GM21423 (cell line): ENCODE results near the gene RNF166.

ENCODE experiments used
- ATAC-seq: cut with Tn5 transposase; IDR thresholded peaks from one replicate; pipeline ENCODE4 v1.9.1; 2021; ENCODE audit warnings: mild to moderate bottlenecking, moderate library complexity; ENCODE audit not compliant: unreplicated experiment

The RNF166 gene

GRCh38 chr16:88694221-88695087 is 11.8 kb downstream of the RNF166 start:
- ATAC-seq = no peak

GRCh38 chr16:88693420-88694177 is 12.6 kb downstream of the RNF166 start:
- no peak for ATAC-seq

- ATAC-seq = no peak
These were observed 13.3 kb downstream of the RNF166 start for GRCh38 chr16:88692861-88693260.

GRCh38 chr16:88691924-88692560 is 14.2 kb downstream of the RNF166 start:
- no peak for ATAC-seq

GRCh38 chr16:88691129-88691813 is 14.9 kb downstream of the RNF166 start:
- ATAC-seq = no peak

GRCh38 chr16:88690341-88691128 is 15.7 kb downstream of the RNF166 start:
- no peak for ATAC-seq

- ATAC-seq = no peak
These were observed 18.0 kb downstream of the RNF166 start for GRCh38 chr16:88688013-88688778.

- ATAC-seq = no peak
These were observed 18.6 kb downstream of the RNF166 start for GRCh38 chr16:88687676-88688012.

GRCh38 chr16:88687254-88687576 is 19.0 kb downstream of the RNF166 start:
- ATAC-seq = no peak

GRCh38 chr16:88686439-88687253 is 19.6 kb downstream of the RNF166 start, which contains the start of gene SNAI3:
Gene SNAI3 (minus strand): TSS chr16:88686507. CDS start chr16:88686406, 101 bp downstream.
- ATAC-seq = peak; percentile 61

GRCh38 chr16:88686062-88686438 is 20.2 kb downstream of the RNF166 start:
- peak; percentile 8 for ATAC-seq

GRCh38 chr16:88685156-88686061 is 20.8 kb downstream of the RNF166 start:
- ATAC-seq = no peak

GRCh38 chr16:88684569-88685155 is 21.5 kb downstream of the RNF166 start:
- ATAC-seq = no peak

- peak; percentile 65 for ATAC-seq
These were observed 24.3 kb downstream of the RNF166 start for GRCh38 chr16:88681709-88682451.

- no peak for ATAC-seq
These were observed 25.0 kb downstream of the RNF166 start for GRCh38 chr16:88681084-88681680.

- no peak for ATAC-seq
These were observed 25.6 kb downstream of the RNF166 start for GRCh38 chr16:88680554-88681083.
